ENCODE results near the gene GPC5.

GPC5 gene

GRCh38 chr13:91572439-91572838 is 174.0 kb downstream of the GPC5 start:
- DNase-seq (ENCODE audit: insufficient read length, low spot score) (no peak), FAIRE-seq (no peak)
- TF ChIP-seq CTCF (IDR thresholded peaks at IDR 0.05; ENCODE audit: insufficient read depth, missing control alignments) = no peak

- FAIRE-seq (no peak), DNase-seq (ENCODE audit: insufficient read length, low spot score) (no peak)
- no peak for TF ChIP-seq CTCF (IDR thresholded peaks at IDR 0.05; ENCODE audit: insufficient read depth, missing control alignments)
Observed at GRCh38 chr13:91572944-91573598, 174.7 kb downstream of the GPC5 start.

- FAIRE-seq (no peak), DNase-seq (ENCODE audit: insufficient read length, low spot score) (no peak)
- TF ChIP-seq CTCF (IDR thresholded peaks at IDR 0.05; ENCODE audit: insufficient read depth, missing control alignments) = no peak
Observed at GRCh38 chr13:91574766-91575165, 176.3 kb downstream of the GPC5 start.

- DNase-seq (ENCODE audit: insufficient read length, low spot score) = no peak
- no peak for FAIRE-seq
- peak; percentile 3 for TF ChIP-seq CTCF (IDR thresholded peaks at IDR 0.05; ENCODE audit: insufficient read depth, missing control alignments)
Observed at GRCh38 chr13:91576590-91576989, 178.2 kb downstream of the GPC5 start.

GRCh38 chr13:91579320-91579719 is 180.9 kb downstream of the GPC5 start:
- FAIRE-seq = no peak
- TF ChIP-seq CTCF (IDR thresholded peaks at IDR 0.05; ENCODE audit: insufficient read depth, missing control alignments) = no peak

GRCh38 chr13:91580749-91581148 is 182.3 kb downstream of the GPC5 start:
- DNase-seq (ENCODE audit: insufficient read length, low spot score) (no peak), FAIRE-seq (no peak)
- no peak for TF ChIP-seq CTCF (IDR thresholded peaks at IDR 0.05; ENCODE audit: insufficient read depth, missing control alignments)

More at GRCh38 chr13:91579320-91579719, 180.9 kb downstream of the GPC5 start:
- no peak for DNase-seq (ENCODE audit: insufficient read length, low spot score)

- FAIRE-seq = no peak
- no peak for DNase-seq (ENCODE audit: insufficient read length, low spot score)
- TF ChIP-seq CTCF (IDR thresholded peaks at IDR 0.05; ENCODE audit: insufficient read depth, missing control alignments) = no peak
Observed at GRCh38 chr13:91586609-91587008, 188.2 kb downstream of the GPC5 start.

All from D721Med (cell line).